ENCODE results near the gene C19orf38. TPM values are rescaled to one million over a fixed set of nuclear protein-coding genes. Genes with fewer than 3 reads are reported as not detected.

The C19orf38 gene
- total and polyA plus RNA-seq, 2 donors (not counting 3 experiments of a cell fraction or from before 2014, with no cell fraction given), result not detected

DNA sequence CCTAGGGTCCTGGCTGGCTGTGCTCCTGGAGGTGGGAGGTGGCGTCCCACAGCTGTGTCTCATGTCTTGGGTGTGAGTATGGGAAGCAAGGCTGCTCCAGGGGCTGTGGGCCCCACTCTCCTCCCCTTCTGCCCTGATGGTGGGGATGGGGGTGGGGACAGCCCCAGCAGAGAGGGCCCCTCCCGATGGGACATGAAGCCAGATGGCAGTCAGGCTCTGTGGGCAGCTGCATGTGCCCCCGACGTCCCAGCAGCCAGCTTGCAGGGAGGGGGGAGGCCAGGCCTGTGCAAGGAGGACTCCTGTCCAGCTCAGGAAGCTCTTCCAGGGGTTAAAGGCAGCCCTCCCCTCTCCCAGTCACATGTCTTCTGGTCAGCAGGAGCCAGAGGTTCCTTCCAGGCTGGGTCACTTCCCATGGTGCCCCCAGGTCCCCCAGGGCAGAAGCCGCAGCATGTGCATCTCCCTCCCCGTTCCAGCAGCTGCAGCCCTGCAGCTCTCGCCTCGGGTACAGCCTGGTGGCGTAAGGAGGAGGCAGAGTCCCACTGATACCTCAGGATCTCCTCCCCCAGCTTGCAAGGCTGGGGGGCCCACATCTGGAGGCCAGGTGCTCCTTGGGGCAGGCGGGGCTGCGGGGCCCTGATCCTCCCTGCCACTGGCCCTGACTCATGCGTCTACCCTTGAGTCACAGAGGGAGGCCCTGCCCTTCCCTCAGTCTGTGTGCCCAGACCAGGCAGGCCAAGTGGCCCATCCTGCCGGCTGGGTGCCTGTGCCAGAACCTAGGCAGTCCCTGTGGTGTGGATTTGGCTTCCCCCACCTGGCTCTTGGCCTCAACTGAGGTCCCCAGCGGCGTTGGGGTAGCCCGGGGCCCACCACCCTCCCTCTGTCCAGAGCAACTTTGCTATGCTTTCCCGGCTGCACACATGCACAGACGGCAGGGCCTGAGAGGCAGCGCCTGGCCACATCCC lies 67.2 kb downstream of the C19orf38 start:
- peaks cover 0 to 38% of the 10 kb centered on the region in 2 experiments for H3K36me3 ChIP-seq (ENCODE audit: control insufficient read depth in 2 of 2, extremely low read depth in 1 of 2, insufficient read depth in 2 of 2, low read length in 2 of 2)
- no peak overlapping the region for H2AFZ ChIP-seq (ENCODE audit: low read depth, low read length)
- H3K9ac ChIP-seq (replicated peaks; ENCODE audit: extremely low read depth, insufficient read depth, low read length), result no peak overlapping the region
- H3K4me3 ChIP-seq (replicated peaks in 1 of 3; ENCODE audit: insufficient read depth in 1 of 3, low read depth in 1 of 3, low read length in 3 of 3), result no peak overlapping the region
- no peak for TF ChIP-seq FOS (IDR thresholded peaks at IDR 0.05; ENCODE audit: borderline replicate concordance, insufficient read depth, low read length)
- no peak for TF ChIP-seq EZH2 (IDR thresholded peaks at IDR 0.05; ENCODE audit: borderline replicate concordance, low read depth, low read length, severe bottlenecking)
- no peak for TF ChIP-seq GATA2 (IDR thresholded peaks at IDR 0.05; ENCODE audit: insufficient read depth, insufficient read length, low read depth, low read length)
- TF ChIP-seq MYC (IDR thresholded peaks at IDR 0.05; ENCODE audit: low read depth, low read length), result no peak
- TF ChIP-seq POLR2AphosphoS5 (IDR thresholded peaks at IDR 0.05; ENCODE audit: insufficient read depth, low read depth, low read length), result no peak
- no peak for TF ChIP-seq POLR2A (IDR thresholded peaks at IDR 0.05; ENCODE audit: low read depth, low read length)
- TF ChIP-seq, protein P1, sequence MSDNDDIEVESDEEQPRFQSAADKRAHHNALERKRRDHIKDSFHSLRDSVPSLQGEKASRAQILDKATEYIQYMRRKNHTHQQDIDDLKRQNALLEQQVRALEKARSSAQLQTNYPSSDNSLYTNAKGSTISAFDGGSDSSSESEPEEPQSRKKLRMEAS (IDR thresholded peaks at IDR 0.05; ENCODE audit: insufficient read depth, insufficient read length), result no peak
- TF ChIP-seq, protein P2, sequence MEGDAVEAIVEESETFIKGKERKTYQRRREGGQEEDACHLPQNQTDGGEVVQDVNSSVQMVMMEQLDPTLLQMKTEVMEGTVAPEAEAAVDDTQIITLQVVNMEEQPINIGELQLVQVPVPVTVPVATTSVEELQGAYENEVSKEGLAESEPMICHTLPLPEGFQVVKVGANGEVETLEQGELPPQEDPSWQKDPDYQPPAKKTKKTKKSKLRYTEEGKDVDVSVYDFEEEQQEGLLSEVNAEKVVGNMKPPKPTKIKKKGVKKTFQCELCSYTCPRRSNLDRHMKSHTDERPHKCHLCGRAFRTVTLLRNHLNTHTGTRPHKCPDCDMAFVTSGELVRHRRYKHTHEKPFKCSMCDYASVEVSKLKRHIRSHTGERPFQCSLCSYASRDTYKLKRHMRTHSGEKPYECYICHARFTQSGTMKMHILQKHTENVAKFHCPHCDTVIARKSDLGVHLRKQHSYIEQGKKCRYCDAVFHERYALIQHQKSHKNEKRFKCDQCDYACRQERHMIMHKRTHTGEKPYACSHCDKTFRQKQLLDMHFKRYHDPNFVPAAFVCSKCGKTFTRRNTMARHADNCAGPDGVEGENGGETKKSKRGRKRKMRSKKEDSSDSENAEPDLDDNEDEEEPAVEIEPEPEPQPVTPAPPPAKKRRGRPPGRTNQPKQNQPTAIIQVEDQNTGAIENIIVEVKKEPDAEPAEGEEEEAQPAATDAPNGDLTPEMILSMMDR (IDR thresholded peaks at IDR 0.05; ENCODE audit: extremely low read depth in 1 of 2, insufficient read depth in 1 of 2, low read depth in 1 of 2, low read length in 2 of 2), result no peak
- no peak for TF ChIP-seq JUN (IDR thresholded peaks at IDR 0.05; ENCODE audit: borderline replicate concordance, insufficient read depth, insufficient read length, low read depth)
- no peaks in the 10 kb centered on the region for H3K27me3 ChIP-seq (ENCODE audit: control insufficient read depth in 2 of 2, insufficient read depth in 2 of 2, low read length in 2 of 2)
- CTCF ChIA-PET, result interaction anchor here (0.6 to 1.6 kb wide), 3 partner anchors 43 to 44 kb away, joined by 4 read pairs; partner anchors contain the start of gene CARM1
- H3K79me2 ChIP-seq (ENCODE audit: control insufficient read depth, insufficient read depth, low read length), result no peaks in the 10 kb centered on the region
- H3K4me1 ChIP-seq (ENCODE audit: control insufficient read depth, extremely low read depth, insufficient read depth, low read length), result no peaks in the 10 kb centered on the region
- FAIRE-seq (no peak), DNase-seq (ENCODE audit: low read depth, low spot score) (no peak)
- POLR2A ChIA-PET, result no interaction called here
- H4K20me1 ChIP-seq (replicated peaks; ENCODE audit: control insufficient read depth, extremely low read depth, insufficient read depth, low read length), result no peaks in the 10 kb centered on the region
- H3K27ac ChIP-seq (ENCODE audit: insufficient read depth, low read depth, low read length), result no peak overlapping the region
- H3K4me2 ChIP-seq (ENCODE audit: insufficient read depth, low read length), result no peak overlapping the region
- no TSS peak for BruUV-seq (replicated peaks)
- H3K9me1 ChIP-seq (replicated peaks; ENCODE audit: control insufficient read depth, extremely low read depth, insufficient read depth, low read length), result no peaks in the 10 kb centered on the region
- intact Hi-C loops (cut with micrococcal nuclease) (no loop called here), dilution Hi-C loops (cut with MboI; ENCODE audit: extremely low pct_ligation_motif_present, low sequenced_read_pairs) (loop anchor here (10.0 kb wide), 1 partner anchor 109 kb away; no protein-coding TSS in a partner anchor)
- H3K9me3 ChIP-seq (replicated peaks; ENCODE audit: control insufficient read depth, insufficient read depth, low read length), result no peaks in the 10 kb centered on the region

All from endothelial cell of umbilical vein (primary cell).